Activated CD8-positive, alpha-beta T cell treated with anti-CD3 and anti-CD28 coated beads for 36 hours (primary cell): ENCODE data around the gene MED9. TPM values are rescaled to one million over a fixed set of nuclear protein-coding genes. Genes with fewer than 3 reads are reported as not detected.

Experiments
- ATAC-seq: fragments of 200-7000 bp; cut with Tn5 transposase; one replicate; pipeline ENCODE4 v1.10.0; 2021; ENCODE audit warnings: mild to moderate bottlenecking, moderate library complexity
- CTCF ChIA-PET: fragments of 350-600 bp; sonication (Branson Sonifier 250); formaldehyde crosslinking; loops from one replicate; lab custom pipeline; 2021; ENCODE audit warnings: antibody characterized with exemption; lab: Charles Lee
- POLR2A ChIA-PET: fragments of 350-600 bp; sonication (Branson Sonifier 250); formaldehyde crosslinking; loops from one replicate; lab custom pipeline; 2021; ENCODE audit warnings: antibody characterized with exemption; lab: Charles Lee
- DNase-seq: peaks from one replicate; pipeline ENCODE4 v3.0.0-alpha.2; 2020
- H3K27ac Mint-ChIP-seq: one replicate; pipeline ENCODE4 v1.8.0; 2021; ENCODE audit warnings: mild to moderate bottlenecking, mixed read lengths
- H3K27me3 Mint-ChIP-seq: one replicate; pipeline ENCODE4 v1.8.0; 2021; ENCODE audit warnings: mixed read lengths
- H3K36me3 Mint-ChIP-seq: one replicate; pipeline ENCODE4 v1.8.0; 2021; ENCODE audit warnings: low read depth, mixed read lengths
- H3K4me1 Mint-ChIP-seq: one replicate; pipeline ENCODE4 v1.8.0; 2021; ENCODE audit warnings: low read depth, mixed read lengths
- H3K4me3 Mint-ChIP-seq: one replicate; pipeline ENCODE4 v1.8.0; 2021; ENCODE audit warnings: mild to moderate bottlenecking, moderate library complexity, mixed read lengths
- H3K9me3 Mint-ChIP-seq: one replicate; pipeline ENCODE4 v1.8.0; 2021; ENCODE audit warnings: mixed read lengths
- intact Hi-C: fragments of 100-400 bp; cut with micrococcal nuclease; formaldehyde crosslinking; loops from one replicate; pipeline ENCODE4 v1.10.0; 2022
- total RNA-seq, 2 experiments: library from RNA; stranded (reverse); gene quantifications; one replicate each; pipeline ENCODE4 v1.2.3, GENCODE V29; 2021
- TF ChIP-seq, protein P1 (sequence below): fragments of 200-600 bp; IDR thresholded peaks from one replicate; pipeline ENCODE4 v1.8.0; 2022; ENCODE audit warnings: antibody characterized with exemption, mild to moderate bottlenecking

MED9 gene
- total RNA-seq, 2 experiments from 2014 or later, result 14.2 to 14.7 TPM

DNA sequence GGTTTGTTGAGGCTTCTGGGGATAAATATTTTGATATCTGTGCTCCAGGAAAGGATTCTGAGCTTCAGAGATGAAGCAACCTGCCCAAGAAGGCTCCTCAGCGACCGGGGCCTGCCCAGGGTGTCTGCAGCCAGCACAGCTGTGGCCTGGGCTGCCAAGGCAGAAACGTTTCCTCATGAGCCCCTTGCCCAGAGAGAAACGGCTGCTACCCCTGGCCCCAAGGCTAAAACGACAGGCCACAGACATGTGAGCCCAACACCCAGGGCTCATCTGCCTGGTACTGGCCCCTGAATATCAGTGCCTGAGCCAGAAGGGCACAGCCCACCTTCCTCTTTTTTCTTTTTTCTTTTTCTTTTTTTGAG is 64.8 kb downstream of the MED9 start:
- H3K4me1 Mint-ChIP-seq, result no peaks in the 10 kb centered on the region
- no peaks in the 10 kb centered on the region for H3K9me3 Mint-ChIP-seq
- ChIA-PET POLR2A (no interaction called here), CTCF (no interaction called here)
- no peaks in the 10 kb centered on the region for H3K27me3 Mint-ChIP-seq
- H3K27ac Mint-ChIP-seq, result no peak overlapping the region
- H3K36me3 Mint-ChIP-seq, result no peaks in the 10 kb centered on the region
- H3K4me3 Mint-ChIP-seq, result no peak overlapping the region
- no peak for DNase-seq
- ATAC-seq, result no peak
- intact Hi-C loops, result no loop called here
- TF ChIP-seq, protein P1, sequence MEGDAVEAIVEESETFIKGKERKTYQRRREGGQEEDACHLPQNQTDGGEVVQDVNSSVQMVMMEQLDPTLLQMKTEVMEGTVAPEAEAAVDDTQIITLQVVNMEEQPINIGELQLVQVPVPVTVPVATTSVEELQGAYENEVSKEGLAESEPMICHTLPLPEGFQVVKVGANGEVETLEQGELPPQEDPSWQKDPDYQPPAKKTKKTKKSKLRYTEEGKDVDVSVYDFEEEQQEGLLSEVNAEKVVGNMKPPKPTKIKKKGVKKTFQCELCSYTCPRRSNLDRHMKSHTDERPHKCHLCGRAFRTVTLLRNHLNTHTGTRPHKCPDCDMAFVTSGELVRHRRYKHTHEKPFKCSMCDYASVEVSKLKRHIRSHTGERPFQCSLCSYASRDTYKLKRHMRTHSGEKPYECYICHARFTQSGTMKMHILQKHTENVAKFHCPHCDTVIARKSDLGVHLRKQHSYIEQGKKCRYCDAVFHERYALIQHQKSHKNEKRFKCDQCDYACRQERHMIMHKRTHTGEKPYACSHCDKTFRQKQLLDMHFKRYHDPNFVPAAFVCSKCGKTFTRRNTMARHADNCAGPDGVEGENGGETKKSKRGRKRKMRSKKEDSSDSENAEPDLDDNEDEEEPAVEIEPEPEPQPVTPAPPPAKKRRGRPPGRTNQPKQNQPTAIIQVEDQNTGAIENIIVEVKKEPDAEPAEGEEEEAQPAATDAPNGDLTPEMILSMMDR, result no peak

Other genes starting within 250 kb of the MED9 start
- 10 to 100 TPM; 15.4 to 17.2 TPM for gene FLCN, start 239.8 kb upstream of the MED9 start, total RNA-seq
- gene COPS3, start 195.8 kb upstream of the MED9 start, total RNA-seq, result 10 to 100 TPM; 91.1 to 99.8 TPM
- gene NT5M, start 173.6 kb upstream of the MED9 start, total RNA-seq, result 1 to 10 TPM; 8.3 to 9.4 TPM
- under 1 TPM; 0.54 to 0.74 TPM for gene RASD1, start 19.4 kb downstream of the MED9 start, total RNA-seq
- 10 to 100 TPM; 51.7 to 53.2 TPM for gene PEMT, start 114.7 kb downstream of the MED9 start, total RNA-seq
- 10 to 100 TPM; 18.1 to 20.3 TPM for gene RAI1, start 204.5 kb downstream of the MED9 start, total RNA-seq